ENCODE results near the gene FUT4. TPM values are rescaled to one million over a fixed set of nuclear protein-coding genes. Genes with fewer than 3 reads are reported as not detected.
A peak's percentile ranks its signal among the peaks of the same experiment; 100 is the strongest.

The FUT4 gene
- total RNA-seq = 1 to 10 TPM; 7.5 to 9.7 TPM
- 1 to 10 TPM; 1.0 to 6.9 TPM for polyA plus RNA-seq
- long read RNA-seq, donor 1, full-length matches to known transcripts = 21 of 21 reads
- long read RNA-seq, donor 1, partial matches to known transcripts = 0 of 21 reads
- long read RNA-seq, donor 1, other reads (novel, unspliced or antisense) = 0 of 21 reads
- long read RNA-seq, donor 2, full-length matches to known transcripts = 8 of 8 reads
- long read RNA-seq, donor 2, partial matches to known transcripts = 0 of 8 reads
- long read RNA-seq, donor 2, other reads (novel, unspliced or antisense) = 0 of 8 reads
- long read RNA-seq, donor 3, full-length matches to known transcripts = 3 of 3 reads
- long read RNA-seq, donor 3, partial matches to known transcripts = 0 of 3 reads
- long read RNA-seq, donor 3, other reads (novel, unspliced or antisense) = 0 of 3 reads
- long read RNA-seq, donor 4, full-length matches to known transcripts = 11 of 11 reads
- long read RNA-seq, donor 4, partial matches to known transcripts = 0 of 11 reads
- long read RNA-seq, donor 4, other reads (novel, unspliced or antisense) = 0 of 11 reads
- long read RNA-seq, donor 5, full-length matches to known transcripts = 21 of 21 reads
- long read RNA-seq, donor 5, partial matches to known transcripts = 0 of 21 reads
- long read RNA-seq, donor 5, other reads (novel, unspliced or antisense) = 0 of 21 reads

- WGBS, 2 donors = 1% methylated on average over 85 to 109 of the region's 109 CpGs
- ATAC-seq (ENCODE audit: insufficient read depth, low FRiP score) (peak; percentile 92), DNase-seq (peak; percentile 89 to 93 (median 91))
- Histone ChIP-seq H3K4me3 (peak within 1 kb of the TSS; percentile 69), H3K9me3 (ENCODE audit: control insufficient read depth in 4 of 4, insufficient read depth in 3 of 4, low read length in 3 of 4) (no peaks in the 10 kb centered on the region), H3K27me3 (ENCODE audit: control insufficient read depth in 3 of 3, insufficient read depth in 3 of 3, low read length in 2 of 3) (no peaks in the 10 kb centered on the region), H3K9ac (ENCODE audit: insufficient read depth in 1 of 2, low read length in 2 of 2) (peak within 1 kb of the TSS; percentile 61 to 90), H3K4me1 (ENCODE audit: control insufficient read depth in 5 of 5, insufficient read depth in 5 of 5, low read length in 5 of 5) (peaks cover 2 to 30% (median 3%) of the 10 kb centered on the region in 5 donors), H3K36me3 (ENCODE audit: control insufficient read depth in 4 of 4, insufficient read depth in 4 of 4, low read length in 4 of 4) (peaks cover 0 to 5% (median under 1%) of the 10 kb centered on the region in 4 donors), H3K27ac (ENCODE audit: low read depth in 1 of 2, low read length in 1 of 2) (peak within 1 kb of the TSS; percentile 83 to 97)
- TF ChIP-seq CTCF (IDR thresholded peaks at IDR 0.05; ENCODE audit: control extremely low read depth, extremely low read depth) = no peak
Observed at GRCh38 chr11:94543695-94544645, at the start of gene FUT4. FUT4 (plus strand) TSS chr11:94543921; CDS start chr11:94544134, 213 bp downstream.

GRCh38 chr11:94494126-94494680 is 49.5 kb upstream of the FUT4 start:
- peaks cover 12 to 22% (median 14%) of the 10 kb centered on the region in 4 donors for H3K36me3 ChIP-seq (ENCODE audit: control insufficient read depth in 4 of 4, insufficient read depth in 4 of 4, low read length in 4 of 4)
- peak overlapping the region; percentile 90 for H3K4me3 ChIP-seq
- DNase-seq = no peak
- 4 to 6% methylated on average over 19 of the region's 19 CpGs for WGBS, 2 donors
- ATAC-seq (ENCODE audit: insufficient read depth, low FRiP score) = peak; percentile 63
- H3K9me3 ChIP-seq (ENCODE audit: control insufficient read depth in 4 of 4, insufficient read depth in 3 of 4, low read length in 3 of 4) = no peaks in the 10 kb centered on the region
- no peak for TF ChIP-seq CTCF (IDR thresholded peaks at IDR 0.05; ENCODE audit: control extremely low read depth, extremely low read depth)
- H3K27ac ChIP-seq (ENCODE audit: low read depth in 1 of 2, low read length in 1 of 2) = peak overlapping the region; percentile 77 to 93
- peaks cover 0 to 13% (median 0%) of the 10 kb centered on the region in 5 donors for H3K4me1 ChIP-seq (ENCODE audit: control insufficient read depth in 5 of 5, insufficient read depth in 5 of 5, low read length in 5 of 5)
- H3K9ac ChIP-seq (ENCODE audit: insufficient read depth in 1 of 2, low read length in 2 of 2) = peak overlapping the region; percentile 57 to 66
- H3K27me3 ChIP-seq (ENCODE audit: control insufficient read depth in 3 of 3, insufficient read depth in 3 of 3, low read length in 2 of 3) = no peaks in the 10 kb centered on the region

- 91 to 96% methylated on average over 2 of the region's 2 CpGs for WGBS, 2 donors
Observed at GRCh38 chr11:94500181-94500580, 43.5 kb upstream of the FUT4 start.

More at GRCh38 chr11:94500181-94500580, 43.5 kb upstream of the FUT4 start:
- TF ChIP-seq CTCF (IDR thresholded peaks at IDR 0.05; ENCODE audit: control extremely low read depth, extremely low read depth) = no peak
- Histone ChIP-seq H3K9me3 (ENCODE audit: control insufficient read depth in 4 of 4, insufficient read depth in 3 of 4, low read length in 3 of 4) (no peaks in the 10 kb centered on the region), H3K9ac (ENCODE audit: insufficient read depth in 1 of 2, low read length in 2 of 2) (no peak overlapping the region), H3K4me1 (ENCODE audit: control insufficient read depth in 5 of 5, insufficient read depth in 5 of 5, low read length in 5 of 5) (no peaks in the 10 kb centered on the region), H3K27ac (ENCODE audit: low read depth in 1 of 2, low read length in 1 of 2) (no peak overlapping the region), H3K27me3 (ENCODE audit: control insufficient read depth in 3 of 3, insufficient read depth in 3 of 3, low read length in 2 of 3) (no peaks in the 10 kb centered on the region), H3K36me3 (ENCODE audit: control insufficient read depth in 4 of 4, insufficient read depth in 4 of 4, low read length in 4 of 4) (peaks cover 9 to 22% (median 20%) of the 10 kb centered on the region in 4 donors), H3K4me3 (no peak overlapping the region)
- no peak for DNase-seq
- no peak for ATAC-seq (ENCODE audit: insufficient read depth, low FRiP score)
